Measurements from ENCODE around the gene VGLL1.

DNA sequence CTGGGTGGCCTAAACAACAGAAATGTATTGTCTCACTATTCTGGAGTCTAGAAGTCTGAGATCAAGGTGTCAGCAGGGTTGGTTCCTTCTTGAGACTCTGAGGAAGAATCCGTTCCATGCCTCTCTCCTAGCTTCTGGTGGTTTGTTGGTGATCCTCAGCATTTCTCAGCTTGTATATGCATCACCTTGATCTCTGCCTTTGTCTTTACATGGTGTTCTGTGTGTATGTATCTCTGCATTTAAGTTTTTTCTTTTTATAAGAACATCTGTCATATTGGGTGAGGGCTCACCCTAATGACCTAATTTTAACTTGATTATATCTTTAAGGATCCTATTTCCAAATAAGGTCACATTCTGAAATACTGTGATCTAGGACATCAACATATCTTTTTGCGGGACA lies 65.3 kb downstream of the VGLL1 start:
- TF ChIP-seq, protein P1, sequence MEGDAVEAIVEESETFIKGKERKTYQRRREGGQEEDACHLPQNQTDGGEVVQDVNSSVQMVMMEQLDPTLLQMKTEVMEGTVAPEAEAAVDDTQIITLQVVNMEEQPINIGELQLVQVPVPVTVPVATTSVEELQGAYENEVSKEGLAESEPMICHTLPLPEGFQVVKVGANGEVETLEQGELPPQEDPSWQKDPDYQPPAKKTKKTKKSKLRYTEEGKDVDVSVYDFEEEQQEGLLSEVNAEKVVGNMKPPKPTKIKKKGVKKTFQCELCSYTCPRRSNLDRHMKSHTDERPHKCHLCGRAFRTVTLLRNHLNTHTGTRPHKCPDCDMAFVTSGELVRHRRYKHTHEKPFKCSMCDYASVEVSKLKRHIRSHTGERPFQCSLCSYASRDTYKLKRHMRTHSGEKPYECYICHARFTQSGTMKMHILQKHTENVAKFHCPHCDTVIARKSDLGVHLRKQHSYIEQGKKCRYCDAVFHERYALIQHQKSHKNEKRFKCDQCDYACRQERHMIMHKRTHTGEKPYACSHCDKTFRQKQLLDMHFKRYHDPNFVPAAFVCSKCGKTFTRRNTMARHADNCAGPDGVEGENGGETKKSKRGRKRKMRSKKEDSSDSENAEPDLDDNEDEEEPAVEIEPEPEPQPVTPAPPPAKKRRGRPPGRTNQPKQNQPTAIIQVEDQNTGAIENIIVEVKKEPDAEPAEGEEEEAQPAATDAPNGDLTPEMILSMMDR (IDR thresholded peaks at IDR 0.05; ENCODE audit: insufficient read depth, low read depth, low read length), result no peak
- TF ChIP-seq EZH2 (IDR thresholded peaks at IDR 0.05; ENCODE audit: insufficient read depth, low read length), result no peak

All from astrocyte (in vitro differentiated cells and primary cell).